GM18499 (cell line): ENCODE results near the gene MORN1.
"Not testable (repeated sequence)": the region's sequence is repeated elsewhere in the genome, so short reads cannot be mapped to it uniquely, and the experiment has no call there.

Experiments used
- ATAC-seq: cut with Tn5 transposase; IDR thresholded peaks from one replicate; pipeline ENCODE4 v1.9.1; 2021; ENCODE audit warnings: moderate number of reproducible peaks; ENCODE audit not compliant: insufficient read depth, unreplicated experiment

MORN1 gene

DNA sequence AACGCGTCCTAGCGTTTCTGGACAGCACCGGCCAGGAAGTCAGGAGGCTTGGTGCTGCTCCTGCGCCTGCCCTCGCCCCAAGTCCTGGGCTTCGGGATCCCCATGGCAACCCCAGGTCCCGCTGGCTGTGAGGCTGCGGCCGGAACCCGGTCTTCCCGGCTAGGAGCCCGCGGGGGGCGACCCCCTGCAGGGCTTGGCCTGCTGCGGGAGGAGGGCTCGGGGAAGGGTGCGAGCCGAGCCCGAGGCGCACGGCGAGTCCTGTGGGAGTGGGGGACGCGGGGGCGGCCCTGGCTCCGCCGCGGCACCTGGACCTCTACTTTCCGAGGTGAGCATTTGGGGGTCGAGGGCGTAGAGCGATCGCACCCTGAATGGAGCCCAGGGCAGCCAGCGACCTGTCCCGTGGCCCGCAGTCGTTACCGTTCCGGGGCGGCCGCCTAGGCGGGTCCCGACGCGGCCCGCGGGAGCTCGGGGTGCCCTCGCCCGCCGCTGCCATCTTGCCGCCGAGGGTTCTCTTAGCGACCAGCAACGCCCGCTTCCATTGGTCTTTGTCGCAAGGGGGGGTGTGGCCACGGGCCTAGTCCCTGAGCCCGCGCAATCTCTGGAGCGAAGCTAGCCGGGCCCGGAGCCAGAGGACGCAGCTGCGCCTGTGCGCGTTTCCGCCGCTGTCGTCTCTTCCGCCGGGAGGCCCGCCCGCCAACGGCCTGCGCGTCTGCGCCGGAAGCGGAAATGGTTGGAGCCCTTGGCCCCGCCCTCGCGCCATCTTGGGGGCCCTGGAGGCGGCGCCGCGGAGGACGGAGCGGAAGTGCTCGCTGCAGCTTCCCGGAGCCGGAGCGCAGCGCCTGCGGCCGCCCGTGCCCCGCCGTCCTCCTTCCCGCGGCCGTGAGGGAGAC lies at the start of gene MORN1, which contains the start of gene RER1:
MORN1 (minus strand) TSS at position 514 of the 890 bp plus-strand sequence; CDS start at position 493, 21 bp downstream.
RER1 (plus strand) TSS at position 801 of the 890 bp plus-strand sequence. CDS start 3,950 bp downstream, outside the sequence.
- ATAC-seq = peak; percentile 74

DNA sequence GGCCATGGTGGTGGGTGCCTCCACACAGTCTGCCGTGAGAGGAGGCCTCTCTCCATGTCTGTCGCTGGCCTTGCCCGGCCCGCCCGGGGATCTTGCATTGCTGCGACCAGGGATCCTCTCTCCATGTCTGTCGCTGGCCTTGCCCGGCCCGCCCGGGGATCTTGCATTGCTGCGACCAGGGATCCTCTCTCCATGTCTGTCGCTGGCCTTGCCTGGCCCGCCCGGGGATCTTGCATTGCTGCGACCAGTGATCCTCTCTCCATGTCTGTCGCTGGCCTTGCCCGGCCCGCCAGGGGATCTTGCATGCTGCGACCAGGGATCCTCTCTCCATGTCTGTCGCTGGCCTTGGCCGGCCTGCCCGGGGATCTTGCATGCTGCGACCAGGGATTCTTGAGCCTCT lies 49.0 kb upstream of the MORN1 start:
- ATAC-seq = not testable (repeated sequence)

GRCh38 chr1:2439369-2439768 lies 48.0 kb upstream of the MORN1 start:
- no peak for ATAC-seq

- ATAC-seq = no peak
These were observed 47.3 kb upstream of the MORN1 start for GRCh38 chr1:2438641-2439040.

DNA sequence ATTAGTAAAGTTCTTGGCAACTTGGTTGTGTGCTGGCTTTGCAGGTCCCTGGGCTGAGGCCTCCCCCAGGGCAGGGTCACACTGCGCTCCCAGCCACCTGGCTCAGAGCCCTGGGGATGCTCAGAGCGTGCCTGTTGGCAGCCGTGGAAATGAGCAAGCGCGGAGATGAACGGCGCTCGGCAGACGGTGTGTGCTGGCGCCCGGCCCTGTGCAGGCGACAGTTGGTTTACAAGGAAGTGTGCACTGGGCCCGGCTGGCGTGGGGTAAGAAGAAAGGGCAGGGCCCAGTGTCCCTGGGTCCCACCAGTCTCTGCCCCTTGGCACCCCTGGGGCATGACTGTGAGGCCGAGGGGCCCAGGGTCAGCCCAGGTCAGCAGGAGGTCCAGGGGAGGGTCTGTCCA lies 46.7 kb upstream of the MORN1 start:
- no peak for ATAC-seq

DNA sequence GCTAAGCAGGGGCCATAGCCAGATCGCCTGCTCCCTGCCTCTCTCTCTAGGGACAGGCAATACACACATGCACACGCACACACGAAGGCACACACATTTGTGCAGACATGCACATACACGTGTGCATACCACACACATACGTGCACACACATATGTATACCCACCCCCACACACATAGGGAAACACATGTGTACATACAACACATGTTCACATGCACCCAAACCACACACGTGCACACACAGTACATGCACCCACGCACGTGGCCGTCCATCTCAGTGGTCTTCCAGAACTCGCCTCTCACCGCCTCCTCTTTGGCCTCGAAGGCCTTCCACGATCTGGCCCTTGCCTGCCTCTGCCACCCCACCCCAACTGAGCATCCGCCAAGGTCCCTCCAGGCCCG lies 46.3 kb upstream of the MORN1 start:
- no peak for ATAC-seq

- ATAC-seq = no peak
These were observed 45.5 kb upstream of the MORN1 start for GRCh38 chr1:2436876-2437275.

DNA sequence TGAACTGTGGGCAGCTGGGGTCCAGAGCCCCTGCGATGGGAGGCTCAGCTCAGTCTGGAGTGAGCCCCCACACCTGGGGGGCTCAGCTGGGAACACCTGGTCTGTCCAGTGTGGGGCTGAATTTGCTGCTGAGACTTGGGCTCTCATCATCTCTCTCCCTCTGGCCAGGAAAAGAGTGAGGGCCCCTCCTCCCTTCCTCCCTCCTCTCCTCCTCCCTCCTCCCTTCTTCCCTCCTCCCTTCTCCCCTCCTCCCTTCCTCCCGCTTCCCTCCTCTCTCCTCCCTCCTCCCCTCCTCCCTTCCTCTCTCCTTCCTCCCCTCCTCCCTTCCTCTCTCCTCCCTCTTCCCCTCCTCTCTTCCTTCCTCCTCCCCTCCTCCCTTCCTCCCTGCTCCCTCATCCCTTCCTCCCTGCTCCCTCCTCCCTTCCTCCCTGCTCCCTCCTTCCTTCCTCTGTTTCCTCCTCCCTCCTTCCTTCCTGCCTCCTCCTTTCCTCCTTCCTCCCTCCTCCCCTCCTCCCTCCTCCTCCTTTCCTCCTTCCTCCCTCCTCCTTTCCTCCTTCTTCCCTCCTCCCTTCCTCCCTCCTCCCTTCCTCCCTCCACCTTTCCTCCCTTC lies 44.5 kb upstream of the MORN1 start:
- no peak for ATAC-seq

DNA sequence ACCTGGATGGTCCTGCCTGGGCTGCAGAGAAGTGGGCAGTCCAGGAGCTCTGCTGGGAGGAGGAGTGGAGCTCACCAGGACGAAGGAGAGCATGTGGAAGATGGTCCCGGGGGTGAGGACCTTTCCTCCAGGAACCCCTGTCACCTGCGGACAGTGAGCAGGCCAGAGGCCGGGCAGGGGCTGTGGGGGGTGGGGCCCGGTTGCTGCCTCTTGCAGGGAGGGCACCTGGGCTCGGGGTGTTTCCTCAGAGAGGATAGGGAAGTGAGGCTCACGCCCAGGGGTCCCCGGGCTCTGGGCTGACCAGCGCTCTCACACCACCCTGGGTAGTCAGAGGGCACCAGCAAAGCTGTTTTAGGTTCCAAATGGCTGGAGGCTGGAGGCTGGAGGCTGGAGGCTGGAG lies 43.7 kb upstream of the MORN1 start:
- no peak for ATAC-seq

DNA sequence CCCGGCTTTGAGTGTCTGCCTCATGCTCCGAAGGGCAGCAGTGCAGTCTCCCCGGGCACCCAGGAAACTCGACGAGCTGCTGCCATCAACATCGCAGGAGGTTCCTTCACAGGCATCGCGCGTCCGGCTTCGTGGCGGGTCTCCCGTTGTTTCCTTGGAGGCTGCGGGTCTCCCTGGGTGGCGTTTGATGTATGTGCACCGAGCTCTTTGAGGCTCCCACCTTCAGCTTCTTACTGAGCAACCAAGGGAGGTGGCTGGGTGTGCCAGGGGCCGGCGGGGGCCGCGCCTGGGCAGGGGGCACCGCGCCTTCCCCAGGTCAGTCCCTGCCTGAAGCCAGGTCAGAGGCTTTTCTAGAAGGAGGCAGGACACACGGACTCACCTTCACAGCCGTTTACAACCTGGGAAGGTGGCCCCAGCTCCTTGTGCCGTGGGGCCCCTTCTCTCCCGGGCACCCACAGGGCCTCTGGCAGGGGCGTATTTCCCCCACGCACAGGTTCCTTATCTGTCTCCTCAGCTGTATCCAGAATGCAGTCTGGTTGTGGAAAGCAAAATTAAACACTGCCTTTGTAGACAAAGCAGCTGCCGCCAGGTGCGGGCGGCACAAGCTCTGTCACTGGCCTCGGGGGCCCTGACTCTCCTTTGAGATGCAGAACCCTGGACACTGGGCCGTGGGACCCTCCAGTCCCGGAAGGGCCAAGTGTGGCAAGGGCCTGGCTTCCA lies 42.7 kb upstream of the MORN1 start:
- ATAC-seq = no peak

DNA sequence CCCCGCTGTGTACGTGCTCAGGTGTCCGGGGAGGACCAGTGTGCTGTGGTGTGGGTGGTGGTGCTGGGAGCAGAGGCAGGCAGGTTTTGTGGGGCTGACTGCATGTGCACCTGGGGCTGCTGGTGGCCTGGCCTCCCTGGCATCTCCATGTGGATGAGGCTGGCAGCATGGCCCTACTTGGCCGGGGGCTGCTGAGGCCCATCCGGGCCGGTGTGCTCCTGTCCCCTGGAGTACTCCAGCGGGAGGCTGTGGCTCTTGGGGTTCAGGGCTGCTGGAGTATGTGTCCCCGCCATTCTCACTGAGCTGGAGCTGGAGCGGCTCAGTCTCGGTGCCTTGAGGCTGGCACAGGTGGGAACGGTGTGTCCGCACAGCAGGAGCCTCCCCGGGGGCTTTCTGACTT lies 41.8 kb upstream of the MORN1 start:
- no peak for ATAC-seq

DNA sequence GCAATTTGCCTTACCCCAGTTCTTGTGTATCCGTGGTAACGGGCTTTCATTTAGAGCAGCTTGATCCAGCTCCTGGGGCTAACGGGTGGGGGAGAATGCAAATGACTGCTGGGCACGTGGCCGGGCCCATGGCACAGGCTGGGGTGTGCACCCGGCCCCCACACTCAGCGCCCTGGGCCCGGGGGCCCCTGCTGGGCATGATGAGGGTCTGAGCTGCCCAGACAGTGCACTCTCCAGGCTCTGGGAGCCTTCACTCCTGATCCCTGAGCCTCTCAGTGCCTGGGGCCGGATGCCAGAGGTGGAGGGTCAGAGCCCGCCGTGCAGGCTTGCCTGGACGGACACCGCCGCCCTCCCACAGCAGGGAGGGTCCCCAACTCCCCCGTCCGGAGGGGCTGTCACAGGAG lies 41.1 kb upstream of the MORN1 start:
- no peak for ATAC-seq

GRCh38 chr1:2431518-2431917 lies 40.2 kb upstream of the MORN1 start:
- ATAC-seq = no peak

- ATAC-seq = no peak
These were observed 39.7 kb upstream of the MORN1 start for GRCh38 chr1:2431103-2431502.

GRCh38 chr1:2430592-2430973 lies 39.2 kb upstream of the MORN1 start:
- no peak for ATAC-seq

GRCh38 chr1:2429780-2430591 lies 38.6 kb upstream of the MORN1 start:
- no peak for ATAC-seq

- no peak for ATAC-seq
These were observed 37.1 kb upstream of the MORN1 start for GRCh38 chr1:2428490-2428889.

- no peak for ATAC-seq
These were observed 36.6 kb upstream of the MORN1 start for GRCh38 chr1:2427976-2428375.

- ATAC-seq = no peak
These were observed 35.7 kb upstream of the MORN1 start for GRCh38 chr1:2427051-2427450.

GRCh38 chr1:2426540-2426939 lies 35.2 kb upstream of the MORN1 start:
- ATAC-seq = no peak
